HEK293 (cell line): ENCODE results near the gene EFHD1.
A peak's percentile ranks its signal among the peaks of the same experiment; 100 is the strongest.

Experiments used
- CTCF ChIA-PET: fragments of 350-600 bp; formaldehyde crosslinking; extraction: SDS; loops from one replicate; lab custom pipeline; 2021; ENCODE audit warnings: antibody characterized with exemption; lab: Yijun Ruan, JAX
- POLR2A ChIA-PET: fragments of 300-600 bp; formaldehyde crosslinking; extraction: SDS; loops from one replicate; lab custom pipeline; 2020; ENCODE audit warnings: antibody characterized with exemption, inconsistent platforms; lab: Yijun Ruan, JAX
- H3K27ac ChIP-seq: fragments of 200-500 bp; sonication (Bioruptor generic); 2 replicates; pipeline ENCODE4 v1.5.1; 2014; ENCODE audit warnings: low read depth, low read length, control low read depth, inconsistent platforms; ENCODE audit errors: extremely low read depth
- H3K36me3 ChIP-seq, 2 experiments: fragments of 200-500 bp in 1 of 2; sonication (Bioruptor generic) in 1 of 2; 1 replicate in 1 of 2; 2 replicates in 1 of 2; pipeline ENCODE4 v1.5.1; 2014 to 2017; ENCODE audit warnings: inconsistent platforms in 2 of 2, low read length in 2 of 2; ENCODE audit not compliant: control insufficient read depth in 2 of 2, insufficient read depth in 1 of 2
- H3K4me1 ChIP-seq: fragments of 200-500 bp; sonication (Bioruptor generic); 2 replicates; pipeline ENCODE4 v1.5.1; 2014; ENCODE audit warnings: mild to moderate bottlenecking, low read length, inconsistent platforms; ENCODE audit not compliant: control insufficient read depth, insufficient read depth
- H3K4me3 ChIP-seq: 2 replicates; pipeline ENCODE4 v1.5.1; 2011; ENCODE audit warnings: low read depth, mild to moderate bottlenecking, control low read depth, low read length, moderate library complexity
- H3K9me3 ChIP-seq: fragments of 200-500 bp; sonication (Bioruptor generic); 2 replicates; pipeline ENCODE4 v1.5.1; 2014; ENCODE audit warnings: low read depth, low read length, inconsistent platforms; ENCODE audit not compliant: control insufficient read depth, insufficient read depth
- KLF10 ChIP-seq: fragments of 450-650 bp; IDR thresholded peaks from 2 replicates; pipeline ENCODE4 v1.5.1; 2018; ENCODE audit warnings: missing biosample characterization, mild to moderate bottlenecking, missing genetic modification characterization
- SP3 ChIP-seq: fragments of 450-650 bp; formaldehyde crosslinking; IDR thresholded peaks from 2 replicates; pipeline ENCODE4 v1.5.1; 2016; ENCODE audit warnings: missing biosample characterization, missing genetic modification characterization
- WT1 ChIP-seq: fragments of 450-650 bp; formaldehyde crosslinking; IDR thresholded peaks from 2 replicates; pipeline ENCODE4 v1.5.1; 2016; ENCODE audit warnings: missing biosample characterization, missing genetic modification characterization
- ZBTB17 ChIP-seq: fragments of 450-650 bp; formaldehyde crosslinking; IDR thresholded peaks from 2 replicates; pipeline ENCODE4 v1.5.1; 2016; ENCODE audit warnings: missing biosample characterization, missing genetic modification characterization
- ZBTB7A ChIP-seq: fragments of 450-650 bp; formaldehyde crosslinking; IDR thresholded peaks from 2 replicates; pipeline ENCODE4 v1.5.1; 2016; ENCODE audit warnings: low read depth, missing biosample characterization, missing genetic modification characterization
- ZFP41 ChIP-seq: fragments of 450-650 bp; formaldehyde crosslinking; IDR thresholded peaks from 2 replicates; pipeline ENCODE4 v1.5.1; 2016; ENCODE audit warnings: missing biosample characterization, missing genetic modification characterization, borderline replicate concordance
- ZNF114 ChIP-seq: fragments of 450-650 bp; formaldehyde crosslinking; IDR thresholded peaks from 2 replicates; pipeline ENCODE4 v1.5.0; 2017; ENCODE audit warnings: missing biosample characterization, missing genetic modification characterization
- ZNF121 ChIP-seq: fragments of 450-650 bp; formaldehyde crosslinking; IDR thresholded peaks from 2 replicates; pipeline ENCODE4 v1.5.1; 2016; ENCODE audit warnings: missing biosample characterization, missing genetic modification characterization
- ZNF132 ChIP-seq: fragments of 450-650 bp; formaldehyde crosslinking; IDR thresholded peaks from 2 replicates; pipeline ENCODE4 v1.5.1; 2017; ENCODE audit warnings: missing biosample characterization, missing genetic modification characterization, borderline replicate concordance
- ZNF174 ChIP-seq: fragments of 450-650 bp; formaldehyde crosslinking; IDR thresholded peaks from 2 replicates; pipeline ENCODE4 v1.5.0; 2017; ENCODE audit warnings: missing biosample characterization, mild to moderate bottlenecking, missing genetic modification characterization
- ZNF266 ChIP-seq: fragments of 450-650 bp; formaldehyde crosslinking; IDR thresholded peaks from 2 replicates; pipeline ENCODE4 v1.5.1; 2016; ENCODE audit warnings: missing biosample characterization, missing genetic modification characterization, low read depth
- ZNF292 ChIP-seq: fragments of 450-650 bp; formaldehyde crosslinking; IDR thresholded peaks from 2 replicates; pipeline ENCODE4 v1.5.1; 2016; ENCODE audit warnings: low read depth, missing biosample characterization, missing genetic modification characterization, borderline replicate concordance
- ZNF501 ChIP-seq: fragments of 450-650 bp; formaldehyde crosslinking; IDR thresholded peaks from 2 replicates; pipeline ENCODE4 v1.5.1; 2016; ENCODE audit warnings: missing biosample characterization, missing genetic modification characterization
- ZNF571 ChIP-seq: fragments of 450-650 bp; formaldehyde crosslinking; IDR thresholded peaks from 2 replicates; pipeline ENCODE4 v1.5.0; 2017; ENCODE audit warnings: missing biosample characterization, missing genetic modification characterization
- ZSCAN16 ChIP-seq: fragments of 450-650 bp; formaldehyde crosslinking; IDR thresholded peaks from 2 replicates; pipeline ENCODE4 v1.5.1; 2016; ENCODE audit warnings: missing biosample characterization, missing genetic modification characterization
- TF ChIP-seq, protein P1 (sequence below): fragments of 450-650 bp; formaldehyde crosslinking; IDR thresholded peaks from 2 replicates; pipeline ENCODE4 v1.5.1; 2016; ENCODE audit warnings: missing biosample characterization, missing genetic modification characterization, low read depth
- TF ChIP-seq, protein P2 (sequence below): fragments of 450-650 bp; formaldehyde crosslinking; IDR thresholded peaks from 2 replicates; pipeline ENCODE4 v1.5.1; 2017; ENCODE audit warnings: missing biosample characterization, missing genetic modification characterization
- TF ChIP-seq, protein P3 (sequence below): fragments of 450-650 bp; formaldehyde crosslinking; IDR thresholded peaks from 2 replicates; pipeline ENCODE4 v1.5.1; 2016; ENCODE audit warnings: missing biosample characterization, missing genetic modification characterization
- TF ChIP-seq, protein P4 (sequence below): fragments of 450-650 bp; IDR thresholded peaks from 2 replicates; pipeline ENCODE4 v1.5.1; 2018; ENCODE audit warnings: missing biosample characterization, mild to moderate bottlenecking, missing genetic modification characterization
- TF ChIP-seq, protein P5 (sequence below): fragments of 450-650 bp; formaldehyde crosslinking; IDR thresholded peaks from 2 replicates; pipeline ENCODE4 v1.5.1; 2016; ENCODE audit warnings: missing biosample characterization, missing genetic modification characterization
- TF ChIP-seq, protein P6 (sequence below): fragments of 450-650 bp; formaldehyde crosslinking; IDR thresholded peaks from 2 replicates; pipeline ENCODE4 v1.5.1; 2016; ENCODE audit warnings: missing biosample characterization, missing genetic modification characterization

Gene EFHD1

DNA sequence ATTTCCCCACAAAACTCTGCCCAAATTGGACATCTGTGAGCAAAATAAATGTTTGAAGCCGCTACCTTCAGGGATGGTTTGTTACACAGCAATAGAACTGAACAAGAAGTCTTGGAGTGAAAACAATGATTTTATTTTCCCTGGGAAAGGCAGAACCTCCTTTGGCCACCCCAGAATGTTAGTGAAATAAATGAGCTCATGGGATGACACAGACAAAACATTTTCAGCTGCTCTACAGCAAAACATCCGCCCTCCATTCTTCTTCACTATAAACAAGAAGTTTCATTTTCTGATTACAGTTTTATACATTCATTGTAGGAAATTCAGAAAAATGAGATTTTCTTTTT, 4.3 kb upstream of the EFHD1 start:
- CTCF ChIA-PET: no interaction called here

DNA sequence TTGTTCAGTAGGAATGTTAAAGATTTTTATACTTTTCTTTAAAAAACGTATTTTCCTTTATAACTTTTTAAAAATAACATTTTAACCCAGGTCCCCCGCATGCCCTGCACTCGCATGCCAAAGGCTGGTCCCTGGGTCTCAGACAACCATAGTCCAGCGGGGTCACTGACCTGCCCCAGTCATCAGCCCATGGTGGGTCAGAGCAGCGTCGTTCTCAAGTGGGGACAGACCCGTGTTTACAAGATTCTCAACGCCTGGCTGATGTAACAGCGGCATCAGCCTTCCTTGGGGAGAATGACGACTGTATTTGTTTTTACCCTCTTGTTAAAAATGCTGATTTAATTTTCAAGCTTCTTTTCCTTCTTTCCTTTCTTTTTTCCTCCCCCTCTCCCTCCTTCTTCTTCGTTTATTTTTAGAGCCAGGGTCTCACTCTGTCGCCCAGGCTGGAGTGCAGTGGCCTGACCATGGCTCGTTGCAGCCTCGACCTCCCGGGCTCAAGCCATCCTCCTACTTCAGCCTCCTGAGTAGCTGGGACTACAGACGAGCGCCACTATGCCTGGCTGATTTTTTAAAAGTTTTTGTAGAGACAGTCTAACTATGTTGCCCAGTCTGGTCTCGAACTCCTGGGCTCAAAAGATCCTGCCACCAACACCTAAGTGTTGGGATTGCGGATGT, 1.0 kb upstream of the EFHD1 start:
- ChIA-PET CTCF (interaction anchor here (1.1 to 2.2 kb wide), 3 partner anchors 9 to 21 kb away, joined by 3 to 8 read pairs (median 4); no protein-coding TSS in a partner anchor), POLR2A (interaction anchor here (0.9 to 1.9 kb wide), 4 partner anchors 8 to 82 kb away, joined by 3 to 8 read pairs (median 8); partner anchors contain the start of genes EIF4E2 and TIGD1)
- Histone ChIP-seq H3K4me1 (no peaks in the 10 kb centered on the region), H3K36me3 (no peaks in the 10 kb centered on the region), H3K27ac (no peak overlapping the region), H3K9me3 (no peaks in the 10 kb centered on the region), H3K4me3 (peak overlapping the region; percentile 70)
- peak; percentile 47; the same call in 1 of the 2 replicates for TF ChIP-seq ZNF121
- TF ChIP-seq, protein P1, sequence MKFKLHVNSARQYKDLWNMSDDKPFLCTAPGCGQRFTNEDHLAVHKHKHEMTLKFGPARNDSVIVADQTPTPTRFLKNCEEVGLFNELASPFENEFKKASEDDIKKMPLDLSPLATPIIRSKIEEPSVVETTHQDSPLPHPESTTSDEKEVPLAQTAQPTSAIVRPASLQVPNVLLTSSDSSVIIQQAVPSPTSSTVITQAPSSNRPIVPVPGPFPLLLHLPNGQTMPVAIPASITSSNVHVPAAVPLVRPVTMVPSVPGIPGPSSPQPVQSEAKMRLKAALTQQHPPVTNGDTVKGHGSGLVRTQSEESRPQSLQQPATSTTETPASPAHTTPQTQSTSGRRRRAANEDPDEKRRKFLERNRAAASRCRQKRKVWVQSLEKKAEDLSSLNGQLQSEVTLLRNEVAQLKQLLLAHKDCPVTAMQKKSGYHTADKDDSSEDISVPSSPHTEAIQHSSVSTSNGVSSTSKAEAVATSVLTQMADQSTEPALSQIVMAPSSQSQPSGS: no peak
- no peak for TF ChIP-seq ZNF501 (tag by site-specific recombination)
- no peak for TF ChIP-seq ZBTB7A (tag by site-specific recombination)

More for the DNA sequence above, 4.3 kb upstream of the EFHD1 start:
- H3K36me3 ChIP-seq: no peaks in the 10 kb centered on the region
- H3K4me3 ChIP-seq: no peak overlapping the region
- POLR2A ChIA-PET: no interaction called here
- H3K9me3 ChIP-seq: no peaks in the 10 kb centered on the region
- no peak overlapping the region for H3K27ac ChIP-seq
- TF ChIP-seq ZNF292 (tag by site-specific recombination) (no peak), ZSCAN16 (no peak), ZBTB17 (tag by site-specific recombination) (no peak)
- 0 out of 2 replicates have a peak, but pooled peaks cover 3% of the 10 kb centered on the region for H3K4me1 ChIP-seq

DNA sequence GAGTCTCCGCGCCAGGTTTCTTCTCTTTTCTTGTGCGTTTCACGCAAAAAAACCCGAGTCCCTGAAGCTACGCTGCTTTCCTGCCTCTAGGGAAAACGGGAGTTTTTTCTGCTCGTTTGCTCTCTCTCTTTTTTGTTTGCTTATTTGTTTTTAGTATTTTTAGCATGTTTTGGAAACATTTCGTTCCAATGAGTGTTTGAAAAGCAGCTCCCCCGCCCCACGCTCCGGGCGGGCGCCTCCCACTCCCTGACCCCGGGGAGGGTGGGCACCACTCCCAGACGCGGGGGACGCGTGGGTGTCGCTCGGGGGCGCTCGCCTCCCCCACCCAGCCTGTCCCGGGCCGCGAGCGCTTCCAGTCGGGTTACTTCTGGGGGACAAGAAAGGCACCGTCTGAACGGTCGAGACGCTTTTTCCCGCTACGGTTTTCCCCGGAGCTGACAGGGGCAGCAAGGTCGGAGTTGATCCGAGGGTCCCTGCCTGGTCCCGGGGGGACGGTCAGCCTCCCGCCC, 446 bp upstream of the EFHD1 start:
- no peaks in the 10 kb centered on the region for H3K9me3 ChIP-seq
- H3K4me1 ChIP-seq: 0 out of 2 replicates have a peak, but pooled peaks cover 3% of the 10 kb centered on the region
- peak overlapping the region; percentile 70 for H3K27ac ChIP-seq
- CTCF ChIA-PET: interaction anchor here (0.5 to 2.2 kb wide), 5 partner anchors 9 to 606 kb away, joined by 3 to 8 read pairs (median 4); no protein-coding TSS in a partner anchor
- POLR2A ChIA-PET: interaction anchor here (0.6 to 1.9 kb wide), 12 partner anchors 9 to 108 kb away, joined by 3 to 8 read pairs (median 4); partner anchors contain the start of genes EIF4E2, GIGYF2 and TIGD1
- peak overlapping the region; percentile 70 for H3K4me3 ChIP-seq
- H3K36me3 ChIP-seq: no peaks in the 10 kb centered on the region
- TF ChIP-seq ZNF266 (no peak), ZNF114 (no peak), ZNF174 (no peak), ZNF571 (tag by site-specific recombination) (no peak), KLF10 (tag by site-specific recombination) (no peak), ZFP41 (no peak), ZNF132 (tag by site-specific recombination) (no peak), SP3 (tag by site-specific recombination) (no peak), WT1 (tag by site-specific recombination) (no peak; the same call in 1 of the 2 replicates)
- TF ChIP-seq, protein P2, sequence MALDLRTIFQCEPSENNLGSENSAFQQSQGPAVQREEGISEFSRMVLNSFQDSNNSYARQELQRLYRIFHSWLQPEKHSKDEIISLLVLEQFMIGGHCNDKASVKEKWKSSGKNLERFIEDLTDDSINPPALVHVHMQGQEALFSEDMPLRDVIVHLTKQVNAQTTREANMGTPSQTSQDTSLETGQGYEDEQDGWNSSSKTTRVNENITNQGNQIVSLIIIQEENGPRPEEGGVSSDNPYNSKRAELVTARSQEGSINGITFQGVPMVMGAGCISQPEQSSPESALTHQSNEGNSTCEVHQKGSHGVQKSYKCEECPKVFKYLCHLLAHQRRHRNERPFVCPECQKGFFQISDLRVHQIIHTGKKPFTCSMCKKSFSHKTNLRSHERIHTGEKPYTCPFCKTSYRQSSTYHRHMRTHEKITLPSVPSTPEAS (tag by site-specific recombination): no peak
- TF ChIP-seq, protein P3, sequence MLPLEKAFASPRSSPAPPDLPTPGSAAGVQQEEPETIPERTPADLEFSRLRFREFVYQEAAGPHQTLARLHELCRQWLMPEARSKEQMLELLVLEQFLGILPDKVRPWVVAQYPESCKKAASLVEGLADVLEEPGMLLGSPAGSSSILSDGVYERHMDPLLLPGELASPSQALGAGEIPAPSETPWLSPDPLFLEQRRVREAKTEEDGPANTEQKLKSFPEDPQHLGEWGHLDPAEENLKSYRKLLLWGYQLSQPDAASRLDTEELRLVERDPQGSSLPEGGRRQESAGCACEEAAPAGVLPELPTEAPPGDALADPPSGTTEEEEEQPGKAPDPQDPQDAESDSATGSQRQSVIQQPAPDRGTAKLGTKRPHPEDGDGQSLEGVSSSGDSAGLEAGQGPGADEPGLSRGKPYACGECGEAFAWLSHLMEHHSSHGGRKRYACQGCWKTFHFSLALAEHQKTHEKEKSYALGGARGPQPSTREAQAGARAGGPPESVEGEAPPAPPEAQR (tag by site-specific recombination): no peak
- TF ChIP-seq, protein P4, sequence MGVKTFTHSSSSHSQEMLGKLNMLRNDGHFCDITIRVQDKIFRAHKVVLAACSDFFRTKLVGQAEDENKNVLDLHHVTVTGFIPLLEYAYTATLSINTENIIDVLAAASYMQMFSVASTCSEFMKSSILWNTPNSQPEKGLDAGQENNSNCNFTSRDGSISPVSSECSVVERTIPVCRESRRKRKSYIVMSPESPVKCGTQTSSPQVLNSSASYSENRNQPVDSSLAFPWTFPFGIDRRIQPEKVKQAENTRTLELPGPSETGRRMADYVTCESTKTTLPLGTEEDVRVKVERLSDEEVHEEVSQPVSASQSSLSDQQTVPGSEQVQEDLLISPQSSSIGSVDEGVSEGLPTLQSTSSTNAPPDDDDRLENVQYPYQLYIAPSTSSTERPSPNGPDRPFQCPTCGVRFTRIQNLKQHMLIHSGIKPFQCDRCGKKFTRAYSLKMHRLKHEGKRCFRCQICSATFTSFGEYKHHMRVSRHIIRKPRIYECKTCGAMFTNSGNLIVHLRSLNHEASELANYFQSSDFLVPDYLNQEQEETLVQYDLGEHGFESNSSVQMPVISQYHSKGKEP (tag by site-specific recombination): no peak
- TF ChIP-seq, protein P5, sequence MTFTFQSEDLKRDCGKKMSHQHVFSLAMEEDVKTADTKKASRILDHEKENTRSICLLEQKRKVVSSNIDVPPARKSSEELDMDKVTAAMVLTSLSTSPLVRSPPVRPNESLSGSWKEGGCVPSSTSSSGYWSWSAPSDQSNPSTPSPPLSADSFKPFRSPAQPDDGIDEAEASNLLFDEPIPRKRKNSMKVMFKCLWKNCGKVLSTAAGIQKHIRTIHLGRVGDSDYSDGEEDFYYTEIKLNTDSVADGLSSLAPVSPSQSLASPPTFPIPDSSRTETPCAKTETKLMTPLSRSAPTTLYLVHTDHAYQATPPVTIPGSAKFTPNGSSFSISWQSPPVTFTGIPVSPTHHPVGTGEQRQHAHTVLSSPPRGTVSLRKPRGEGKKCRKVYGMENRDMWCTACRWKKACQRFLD (tag by site-specific recombination): no peak
- TF ChIP-seq, protein P6, sequence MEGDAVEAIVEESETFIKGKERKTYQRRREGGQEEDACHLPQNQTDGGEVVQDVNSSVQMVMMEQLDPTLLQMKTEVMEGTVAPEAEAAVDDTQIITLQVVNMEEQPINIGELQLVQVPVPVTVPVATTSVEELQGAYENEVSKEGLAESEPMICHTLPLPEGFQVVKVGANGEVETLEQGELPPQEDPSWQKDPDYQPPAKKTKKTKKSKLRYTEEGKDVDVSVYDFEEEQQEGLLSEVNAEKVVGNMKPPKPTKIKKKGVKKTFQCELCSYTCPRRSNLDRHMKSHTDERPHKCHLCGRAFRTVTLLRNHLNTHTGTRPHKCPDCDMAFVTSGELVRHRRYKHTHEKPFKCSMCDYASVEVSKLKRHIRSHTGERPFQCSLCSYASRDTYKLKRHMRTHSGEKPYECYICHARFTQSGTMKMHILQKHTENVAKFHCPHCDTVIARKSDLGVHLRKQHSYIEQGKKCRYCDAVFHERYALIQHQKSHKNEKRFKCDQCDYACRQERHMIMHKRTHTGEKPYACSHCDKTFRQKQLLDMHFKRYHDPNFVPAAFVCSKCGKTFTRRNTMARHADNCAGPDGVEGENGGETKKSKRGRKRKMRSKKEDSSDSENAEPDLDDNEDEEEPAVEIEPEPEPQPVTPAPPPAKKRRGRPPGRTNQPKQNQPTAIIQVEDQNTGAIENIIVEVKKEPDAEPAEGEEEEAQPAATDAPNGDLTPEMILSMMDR: peak; percentile 82
